Measurements from ENCODE around the gene POU5F1. TPM values are rescaled to one million over a fixed set of nuclear protein-coding genes. Genes with fewer than 3 reads are reported as not detected.
A peak's percentile ranks its signal among the peaks of the same experiment; 100 is the strongest.

Gene POU5F1
- total and polyA plus RNA-seq, 2 of the 4 experiments (the other 2 are of a cell fraction) = not detected

- H3K4me3 ChIP-seq (ENCODE audit: insufficient read depth, low read depth, low read length) = no peak overlapping the region
- in situ Hi-C loops (cut with MboI; ENCODE audit: low sequenced_read_pairs) = no loop called here
- no peak for TF ChIP-seq FOS (IDR thresholded peaks at IDR 0.05; ENCODE audit: low read depth, low read length)
- peaks cover 2% of the 10 kb centered on the region; the same call in 1 of the 2 replicates for H3K4me1 ChIP-seq (ENCODE audit: control insufficient read depth, insufficient read depth, low read length)
- no peak overlapping the region for H3K56ac ChIP-seq (ENCODE audit: extremely low read depth, insufficient read depth, low read length)
- H3K27ac ChIP-seq (ENCODE audit: insufficient read depth, low read length) = no peak overlapping the region
- H2AK5ac ChIP-seq (ENCODE audit: low read depth, low read length) = no peak overlapping the region
- H2BK120ac ChIP-seq (ENCODE audit: low read depth, low read length) = no peak overlapping the region
- no peak overlapping the region for H2BK5ac ChIP-seq (ENCODE audit: low read depth, low read length, poor library complexity, severe bottlenecking)
- no peaks in the 10 kb centered on the region for H3K36me3 ChIP-seq (ENCODE audit: control insufficient read depth, insufficient read depth, low read length)
- intact Hi-C loops (cut with micrococcal nuclease) = no loop called here
- H4K91ac ChIP-seq (ENCODE audit: insufficient read depth, low read depth, low read length) = no peak overlapping the region
- peak; percentile 14 for DNase-seq
- no peak overlapping the region for H2BK15ac ChIP-seq (ENCODE audit: low read depth, low read length)
- ChIA-PET POLR2A (ENCODE audit: unreplicated experiment) (no interaction called here), CTCF (interaction anchor here (0.7 kb wide), 1 partner anchor 22 kb away, joined by 3 read pairs; no protein-coding TSS in a partner anchor)
- no TSS peak for BruUV-seq (replicated peaks)
- ATAC-seq (ENCODE audit: low read depth) = no peak
- no peak overlapping the region for H2BK20ac ChIP-seq (ENCODE audit: low read depth, low read length)
- H3K14ac ChIP-seq (replicated peaks; ENCODE audit: low read depth, low read length) = no peak overlapping the region
- no peak overlapping the region for H4K8ac ChIP-seq (ENCODE audit: low read depth in 2 of 2, low read length in 2 of 2)
- H4K5ac ChIP-seq (ENCODE audit: low read depth, low read length) = no peak overlapping the region
- no peak overlapping the region for H3K9ac ChIP-seq (ENCODE audit: low read depth, low read length)
- H4K20me1 ChIP-seq (ENCODE audit: insufficient read depth, low read length) = no peaks in the 10 kb centered on the region; the same call in 1 of the 2 replicates
- peak overlapping the region; percentile 28 for H2AK9ac ChIP-seq (replicated peaks; ENCODE audit: low read depth, low read length, poor library complexity)
- H3K79me1 ChIP-seq (ENCODE audit: low read depth in 1 of 2, low read length in 2 of 2) = no peaks in the 10 kb centered on the region
- dilution Hi-C loops (cut with HindIII; ENCODE audit: low sequenced_read_pairs, unreplicated experiment) = no loop called here
- H3K23ac ChIP-seq (ENCODE audit: low read depth, low read length) = no peak overlapping the region
- H2AFZ ChIP-seq (replicated peaks; ENCODE audit: low read length, poor library complexity) = peak overlapping the region; percentile 58
- WGBS, 2 experiments (ENCODE audit: extremely low coverage in 2 of 2, insufficient read length in 1 of 2) = 100% methylated on average over 1 of the region's 8 CpGs; no CpG with 5 or more reads in 1 of the 2 experiments
- H3K18ac ChIP-seq (ENCODE audit: low read depth, low read length) = no peak overlapping the region
- peaks cover 11% of the 10 kb centered on the region for H3K27me3 ChIP-seq (ENCODE audit: control insufficient read depth, insufficient read depth, low read length)
- H3K4me2 ChIP-seq (ENCODE audit: low read depth, low read length) = no peak overlapping the region
- H3K4ac ChIP-seq (ENCODE audit: low read depth, low read length) = no peak overlapping the region
- no peaks in the 10 kb centered on the region for H3K9me3 ChIP-seq (ENCODE audit: control insufficient read depth, insufficient read depth, low read length)
- no peaks in the 10 kb centered on the region for H3K9me1 ChIP-seq (ENCODE audit: insufficient read depth, low read length)
Measured at GRCh38 chr6:31125162-31125561, 45.3 kb downstream of the POU5F1 start.
